DOHH2 (cell line): ENCODE results near the gene SYNPO2.

Experiments
- H3F3A ChIP-seq: fragments of 200-600 bp; sonication (generic), shearing (Covaris generic); 2 replicates; pipeline ENCODE4 v1.6.0; 2016; ENCODE audit warnings: antibody characterized with exemption, mild to moderate bottlenecking; ENCODE audit not compliant: control insufficient read depth, insufficient read depth
- H3K27ac ChIP-seq: fragments of 200-600 bp; sonication (generic); 2 replicates; pipeline ENCODE4 v1.5.1; 2014; ENCODE audit warnings: low read depth, mild to moderate bottlenecking, low read length, moderate library complexity
- H3K27me3 ChIP-seq: fragments of 200-600 bp; sonication (generic); 2 replicates; pipeline ENCODE4 v1.6.1; 2014; ENCODE audit warnings: mild to moderate bottlenecking, low read length, mixed read lengths; ENCODE audit not compliant: control insufficient read depth
- H3K36me3 ChIP-seq: fragments of 200-600 bp; sonication (generic); 2 replicates; pipeline ENCODE4 v1.6.1; 2014; ENCODE audit warnings: mild to moderate bottlenecking, low read length, moderate library complexity, mixed read lengths; ENCODE audit not compliant: control insufficient read depth
- H3K4me1 ChIP-seq: fragments of 200-600 bp; sonication (generic); 2 replicates; pipeline ENCODE4 v1.6.1; 2014; ENCODE audit warnings: mild to moderate bottlenecking, low read length, mixed read lengths; ENCODE audit not compliant: control insufficient read depth
- H3K4me2 ChIP-seq: fragments of 200-600 bp; sonication (generic); 2 replicates; pipeline ENCODE4 v1.6.0; 2014; ENCODE audit warnings: mild to moderate bottlenecking, low read length, moderate library complexity
- H3K4me3 ChIP-seq: fragments of 200-600 bp; sonication (generic); 2 replicates; pipeline ENCODE4 v1.5.1; 2014; ENCODE audit warnings: mild to moderate bottlenecking, low read length, mixed read lengths
- H3K79me2 ChIP-seq: fragments of 200-600 bp; sonication (generic); 2 replicates; pipeline ENCODE4 v1.6.1; 2014; ENCODE audit warnings: mild to moderate bottlenecking, low read length, mixed read lengths; ENCODE audit not compliant: control insufficient read depth
- H3K9me2 ChIP-seq: fragments of 200-600 bp; sonication (generic); replicated peaks from 2 replicates; pipeline ENCODE4 v1.6.1; 2014; ENCODE audit warnings: mild to moderate bottlenecking, low read length, mixed read lengths; ENCODE audit not compliant: control insufficient read depth
- H3K9me3 ChIP-seq: fragments of 200-600 bp; sonication (generic); 2 replicates; pipeline ENCODE4 v1.6.1; 2014; ENCODE audit warnings: antibody characterized with exemption, low read length, mixed read lengths; ENCODE audit not compliant: control insufficient read depth, insufficient read depth
- H4K20me1 ChIP-seq: fragments of 200-600 bp; sonication (generic); 2 replicates; pipeline ENCODE4 v1.6.0; 2014; ENCODE audit warnings: low read depth, mild to moderate bottlenecking, antibody characterized with exemption, low read length, moderate library complexity; ENCODE audit not compliant: control insufficient read depth, insufficient read depth
- EZH2phosphoT487 ChIP-seq: fragments of 200-600 bp; sonication (generic); IDR thresholded peaks from 2 replicates; pipeline ENCODE4 v1.6.1; 2017; ENCODE audit warnings: borderline replicate concordance, mild to moderate bottlenecking, antibody characterized with exemption, low read length, moderate library complexity, mixed read lengths
- TF ChIP-seq, protein P1 (sequence below): fragments of 200-600 bp; sonication (generic); IDR thresholded peaks from one replicate; pipeline ENCODE4 v1.5.1; 2014; ENCODE audit warnings: antibody characterized with exemption, mild to moderate bottlenecking, low read depth, low read length; ENCODE audit not compliant: poor library complexity, severe bottlenecking

The SYNPO2 gene

DNA sequence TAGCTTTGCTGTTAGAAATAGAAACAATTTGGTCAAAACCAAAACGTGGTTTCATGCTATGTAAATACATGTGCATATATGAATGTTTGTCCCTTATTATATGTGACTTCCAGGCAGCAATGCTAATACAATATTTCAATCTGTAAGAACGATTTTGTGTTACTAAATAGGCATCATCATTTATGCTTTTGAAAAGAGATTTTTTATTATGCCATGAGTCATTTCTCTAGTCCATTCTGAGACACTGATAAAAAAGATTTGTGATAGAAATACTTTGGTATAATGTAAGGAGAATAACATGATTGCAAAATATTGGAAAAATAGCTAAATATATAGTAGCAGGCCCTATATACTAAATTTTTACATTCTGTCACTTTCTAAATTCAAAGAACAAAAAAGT, 28.9 kb downstream of the SYNPO2 start:
- H3K36me3 ChIP-seq: no peaks in the 10 kb centered on the region
- no peak overlapping the region for H3K27ac ChIP-seq
- H4K20me1 ChIP-seq: no peaks in the 10 kb centered on the region
- no peak for TF ChIP-seq EZH2phosphoT487
- TF ChIP-seq, protein P1, sequence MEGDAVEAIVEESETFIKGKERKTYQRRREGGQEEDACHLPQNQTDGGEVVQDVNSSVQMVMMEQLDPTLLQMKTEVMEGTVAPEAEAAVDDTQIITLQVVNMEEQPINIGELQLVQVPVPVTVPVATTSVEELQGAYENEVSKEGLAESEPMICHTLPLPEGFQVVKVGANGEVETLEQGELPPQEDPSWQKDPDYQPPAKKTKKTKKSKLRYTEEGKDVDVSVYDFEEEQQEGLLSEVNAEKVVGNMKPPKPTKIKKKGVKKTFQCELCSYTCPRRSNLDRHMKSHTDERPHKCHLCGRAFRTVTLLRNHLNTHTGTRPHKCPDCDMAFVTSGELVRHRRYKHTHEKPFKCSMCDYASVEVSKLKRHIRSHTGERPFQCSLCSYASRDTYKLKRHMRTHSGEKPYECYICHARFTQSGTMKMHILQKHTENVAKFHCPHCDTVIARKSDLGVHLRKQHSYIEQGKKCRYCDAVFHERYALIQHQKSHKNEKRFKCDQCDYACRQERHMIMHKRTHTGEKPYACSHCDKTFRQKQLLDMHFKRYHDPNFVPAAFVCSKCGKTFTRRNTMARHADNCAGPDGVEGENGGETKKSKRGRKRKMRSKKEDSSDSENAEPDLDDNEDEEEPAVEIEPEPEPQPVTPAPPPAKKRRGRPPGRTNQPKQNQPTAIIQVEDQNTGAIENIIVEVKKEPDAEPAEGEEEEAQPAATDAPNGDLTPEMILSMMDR: no peak
- peaks cover 8% of the 10 kb centered on the region for H3K27me3 ChIP-seq
- no peaks in the 10 kb centered on the region for H3F3A ChIP-seq
- H3K79me2 ChIP-seq: no peaks in the 10 kb centered on the region
- H3K4me2 ChIP-seq: no peak overlapping the region
- no peaks in the 10 kb centered on the region for H3K4me1 ChIP-seq
- no peaks in the 10 kb centered on the region for H3K9me3 ChIP-seq
- H3K4me3 ChIP-seq: no peak overlapping the region
- H3K9me2 ChIP-seq: no peaks in the 10 kb centered on the region

DNA sequence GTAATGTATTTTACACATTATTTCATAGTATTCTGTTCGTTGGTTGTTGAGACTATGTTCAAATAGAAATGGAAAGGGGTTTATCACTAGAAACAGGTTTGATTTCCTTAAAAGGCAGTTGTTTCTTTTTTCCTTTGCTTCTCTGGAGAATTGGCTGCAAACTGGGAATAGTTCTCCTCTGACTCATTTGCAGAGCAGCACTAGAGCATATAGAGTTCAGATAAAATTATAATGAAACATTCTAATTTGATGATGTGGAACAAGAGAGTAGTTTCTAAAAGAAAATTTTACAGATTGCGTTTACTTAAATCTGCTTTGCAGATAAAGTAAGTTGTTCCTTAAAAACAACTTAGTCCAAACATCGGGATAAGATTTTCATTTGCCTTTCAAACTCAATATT, 29.7 kb downstream of the SYNPO2 start:
- no peak overlapping the region for H3K4me2 ChIP-seq
- H3K27ac ChIP-seq: no peak overlapping the region
- no peaks in the 10 kb centered on the region for H3K9me2 ChIP-seq
- TF ChIP-seq, protein P1: no peak
- TF ChIP-seq EZH2phosphoT487: no peak
- H4K20me1 ChIP-seq: no peaks in the 10 kb centered on the region
- no peaks in the 10 kb centered on the region for H3K36me3 ChIP-seq
- H3K79me2 ChIP-seq: no peaks in the 10 kb centered on the region
- no peaks in the 10 kb centered on the region for H3F3A ChIP-seq
- no peak overlapping the region for H3K4me3 ChIP-seq
- H3K27me3 ChIP-seq: peaks cover 11% of the 10 kb centered on the region
- H3K9me3 ChIP-seq: no peaks in the 10 kb centered on the region
- no peaks in the 10 kb centered on the region for H3K4me1 ChIP-seq

- no peaks in the 10 kb centered on the region for H4K20me1 ChIP-seq
- H3K36me3 ChIP-seq: no peaks in the 10 kb centered on the region
- no peaks in the 10 kb centered on the region for H3K79me2 ChIP-seq
- no peaks in the 10 kb centered on the region for H3F3A ChIP-seq
- H3K4me2 ChIP-seq: no peak overlapping the region
- no peaks in the 10 kb centered on the region for H3K9me2 ChIP-seq
- peaks cover 13% of the 10 kb centered on the region for H3K27me3 ChIP-seq
- no peak overlapping the region for H3K27ac ChIP-seq
- TF ChIP-seq EZH2phosphoT487: no peak
- TF ChIP-seq, protein P1: no peak
- H3K4me3 ChIP-seq: no peak overlapping the region
- H3K9me3 ChIP-seq: no peaks in the 10 kb centered on the region
- H3K4me1 ChIP-seq: no peaks in the 10 kb centered on the region
These were observed 31.6 kb downstream of the SYNPO2 start for GRCh38 chr4:118920247-118920646.

GRCh38 chr4:118921786-118922185, 33.1 kb downstream of the SYNPO2 start:
- no peaks in the 10 kb centered on the region for H3K9me2 ChIP-seq
- H3K27me3 ChIP-seq: peaks cover 13% of the 10 kb centered on the region
- no peak overlapping the region for H3K27ac ChIP-seq
- no peaks in the 10 kb centered on the region for H3K79me2 ChIP-seq
- H4K20me1 ChIP-seq: no peaks in the 10 kb centered on the region
- TF ChIP-seq, protein P1: no peak
- TF ChIP-seq EZH2phosphoT487: no peak
- H3K4me3 ChIP-seq: no peak overlapping the region
- no peaks in the 10 kb centered on the region for H3K36me3 ChIP-seq
- no peak overlapping the region for H3K4me2 ChIP-seq
- H3K9me3 ChIP-seq: no peaks in the 10 kb centered on the region
- no peaks in the 10 kb centered on the region for H3F3A ChIP-seq
- H3K4me1 ChIP-seq: 0 out of 2 replicates have a peak, but pooled peaks cover 6% of the 10 kb centered on the region
